Astrocyte (in vitro differentiated cells and primary cell): ENCODE measurements around the gene CAVIN1.

Experiments
- EZH2 ChIP-seq: IDR thresholded peaks from 2 replicates; pipeline ENCODE4 v1.6.1; 2012; ENCODE audit warnings: mild to moderate bottlenecking, low read length, inconsistent platforms; ENCODE audit not compliant: insufficient read depth
- TF ChIP-seq, protein P1 (sequence below): IDR thresholded peaks from 2 replicates; pipeline ENCODE4 v1.5.1; 2011; ENCODE audit warnings: low read depth, mild to moderate bottlenecking, inconsistent platforms, low read length, moderate library complexity; ENCODE audit not compliant: insufficient read depth

GRCh38 chr17:42407289-42407836, 15.7 kb downstream of the CAVIN1 start:
- TF ChIP-seq, protein P1, sequence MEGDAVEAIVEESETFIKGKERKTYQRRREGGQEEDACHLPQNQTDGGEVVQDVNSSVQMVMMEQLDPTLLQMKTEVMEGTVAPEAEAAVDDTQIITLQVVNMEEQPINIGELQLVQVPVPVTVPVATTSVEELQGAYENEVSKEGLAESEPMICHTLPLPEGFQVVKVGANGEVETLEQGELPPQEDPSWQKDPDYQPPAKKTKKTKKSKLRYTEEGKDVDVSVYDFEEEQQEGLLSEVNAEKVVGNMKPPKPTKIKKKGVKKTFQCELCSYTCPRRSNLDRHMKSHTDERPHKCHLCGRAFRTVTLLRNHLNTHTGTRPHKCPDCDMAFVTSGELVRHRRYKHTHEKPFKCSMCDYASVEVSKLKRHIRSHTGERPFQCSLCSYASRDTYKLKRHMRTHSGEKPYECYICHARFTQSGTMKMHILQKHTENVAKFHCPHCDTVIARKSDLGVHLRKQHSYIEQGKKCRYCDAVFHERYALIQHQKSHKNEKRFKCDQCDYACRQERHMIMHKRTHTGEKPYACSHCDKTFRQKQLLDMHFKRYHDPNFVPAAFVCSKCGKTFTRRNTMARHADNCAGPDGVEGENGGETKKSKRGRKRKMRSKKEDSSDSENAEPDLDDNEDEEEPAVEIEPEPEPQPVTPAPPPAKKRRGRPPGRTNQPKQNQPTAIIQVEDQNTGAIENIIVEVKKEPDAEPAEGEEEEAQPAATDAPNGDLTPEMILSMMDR, result no peak
- no peak for TF ChIP-seq EZH2
